ENCODE measurements around the gene SAPCD1.
"Not testable (repeated sequence)": the region's sequence is repeated elsewhere in the genome, so short reads cannot be mapped to it uniquely, and the experiment has no call there.

Gene SAPCD1

GRCh38 chr6:31797588-31797987 is 35.1 kb downstream of the SAPCD1 start:
- no peak for TF ChIP-seq CTCF (IDR thresholded peaks at IDR 0.05; ENCODE audit: low read depth, low read length)
- H3K4me3 ChIP-seq (ENCODE audit: low read depth, low read length): no peak overlapping the region

- TF ChIP-seq CTCF (IDR thresholded peaks at IDR 0.05; ENCODE audit: low read depth, low read length): no peak
- H3K4me3 ChIP-seq (ENCODE audit: low read depth, low read length): no peak overlapping the region
Measured at GRCh38 chr6:31799781-31800180, 37.3 kb downstream of the SAPCD1 start.

GRCh38 chr6:31801031-31801927 is 38.8 kb downstream of the SAPCD1 start:
- not testable (repeated sequence) for H3K4me3 ChIP-seq (ENCODE audit: low read depth, low read length)

- no peak for TF ChIP-seq CTCF (IDR thresholded peaks at IDR 0.05; ENCODE audit: low read depth, low read length)
- peak overlapping the region; percentile 70 for H3K4me3 ChIP-seq (ENCODE audit: low read depth, low read length)
Measured at GRCh38 chr6:31805939-31806469, 43.5 kb downstream of the SAPCD1 start.

GRCh38 chr6:31806470-31807272 is 44.2 kb downstream of the SAPCD1 start, which contains the start of gene LSM2:
TSS of gene LSM2 (minus strand) at chr6:31806966. CDS start at chr6:31806757, 209 bp downstream.
- 0 out of 2 replicates have a peak, but pooled peaks have one; percentile 7 for TF ChIP-seq CTCF (IDR thresholded peaks at IDR 0.05; ENCODE audit: low read depth, low read length)
- H3K4me3 ChIP-seq (ENCODE audit: low read depth, low read length): peak within 1 kb of the TSS; percentile 70

- not testable (repeated sequence) for H3K4me3 ChIP-seq (ENCODE audit: low read depth, low read length)
Measured at GRCh38 chr6:31808599-31808998, 46.1 kb downstream of the SAPCD1 start.

- no peak overlapping the region for H3K4me3 ChIP-seq (ENCODE audit: low read depth, low read length)
- TF ChIP-seq CTCF (IDR thresholded peaks at IDR 0.05; ENCODE audit: low read depth, low read length): no peak
Measured at GRCh38 chr6:31811645-31812044, 49.2 kb downstream of the SAPCD1 start.

- H3K4me3 ChIP-seq (ENCODE audit: low read depth, low read length): no peak overlapping the region
- no peak for TF ChIP-seq CTCF (IDR thresholded peaks at IDR 0.05; ENCODE audit: low read depth, low read length)
Measured at GRCh38 chr6:31813465-31813849, 51.0 kb downstream of the SAPCD1 start.
